Activated CD4-positive, alpha-beta T cell treated with anti-CD3 and anti-CD28 coated beads, Interleukin-2, amount 10 ng/mL, durations not matched to agents 24 days and 14 days (primary cell): ENCODE results near the gene BAZ1A. TPM values are rescaled to one million over a fixed set of nuclear protein-coding genes. Genes with fewer than 3 reads are reported as not detected.
"Not testable (repeated sequence)": the region's sequence is repeated elsewhere in the genome, so short reads cannot be mapped to it uniquely, and the experiment has no call there.

Experiments
- DNase-seq: peaks from one replicate; pipeline ENCODE4 v3.0.0; 2022
- H3K27ac Mint-ChIP-seq: one replicate; pipeline ENCODE4 v1.8.0; 2022; ENCODE audit warnings: mild to moderate bottlenecking, mixed read lengths
- H3K27me3 Mint-ChIP-seq: one replicate; pipeline ENCODE4 v1.8.0; 2022; ENCODE audit warnings: mixed read lengths
- H3K36me3 Mint-ChIP-seq: one replicate; pipeline ENCODE4 v1.8.0; 2022; ENCODE audit warnings: low read depth, mild to moderate bottlenecking, mixed read lengths
- H3K4me1 Mint-ChIP-seq: one replicate; pipeline ENCODE4 v1.8.0; 2021; ENCODE audit warnings: mixed read lengths
- H3K4me3 Mint-ChIP-seq: one replicate; pipeline ENCODE4 v1.8.0; 2022; ENCODE audit warnings: mild to moderate bottlenecking, moderate library complexity, mixed read lengths
- H3K9me3 Mint-ChIP-seq: one replicate; pipeline ENCODE4 v1.8.0; 2021; ENCODE audit warnings: mixed read lengths
- intact Hi-C: fragments of 100-400 bp; cut with micrococcal nuclease; formaldehyde crosslinking; loops from one replicate; pipeline ENCODE4 v1.15.1; 2023
- total RNA-seq: library from RNA; stranded (reverse); gene quantifications from 2 replicates; pipeline ENCODE4 v1.2.3, GENCODE V29; 2022

The BAZ1A gene
- total RNA-seq, 1 donor from 2014 or later: 89.7 TPM

- intact Hi-C loops: no loop called here
- Mint-ChIP-seq H3K4me3 (no peak overlapping the region), H3K36me3 (peaks cover 27% of the 10 kb centered on the region), H3K27me3 (no peaks in the 10 kb centered on the region), H3K27ac (no peak overlapping the region), H3K4me1 (peaks cover 22% of the 10 kb centered on the region), H3K9me3 (no peaks in the 10 kb centered on the region)
- DNase-seq: no peak
Observed at GRCh38 chr14:34835312-34835711, 39.8 kb downstream of the BAZ1A start.

- peaks cover 31% of the 10 kb centered on the region for H3K4me1 Mint-ChIP-seq
- H3K27me3 Mint-ChIP-seq: no peaks in the 10 kb centered on the region
- peaks cover 31% of the 10 kb centered on the region for H3K36me3 Mint-ChIP-seq
- no peaks in the 10 kb centered on the region for H3K9me3 Mint-ChIP-seq
- DNase-seq: no peak
- intact Hi-C loops: no loop called here
- no peak overlapping the region for H3K4me3 Mint-ChIP-seq
- peak overlapping the region; percentile 1 for H3K27ac Mint-ChIP-seq
Observed at GRCh38 chr14:34833549-34834523, 41.3 kb downstream of the BAZ1A start.

DNA sequence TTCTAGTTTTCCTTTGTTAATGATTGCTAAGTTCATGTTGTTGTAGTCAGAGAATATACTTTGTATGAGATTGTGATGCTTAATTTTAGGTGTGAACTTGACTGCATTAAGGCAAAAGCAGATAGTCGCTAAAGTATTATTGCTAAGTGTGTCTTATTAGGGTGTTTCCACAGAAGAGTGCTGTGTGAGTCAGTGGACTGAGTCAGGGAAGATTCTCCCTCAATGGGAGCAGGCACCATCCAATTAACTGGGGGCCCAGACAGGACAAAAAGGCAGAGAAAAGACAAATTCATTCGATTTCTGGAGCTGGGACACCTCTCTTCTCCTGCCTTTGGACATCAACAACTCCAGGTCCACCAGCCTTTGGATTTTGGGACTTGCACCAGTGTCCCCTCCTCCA, 48.5 kb downstream of the BAZ1A start:
- Mint-ChIP-seq H3K27ac (peak overlapping the region; percentile 23), H3K4me1 (peaks cover 28% of the 10 kb centered on the region), H3K36me3 (peaks cover 51% of the 10 kb centered on the region)

GRCh38 chr14:34824826-34825225, 50.3 kb downstream of the BAZ1A start:
- DNase-seq: no peak
- H3K27ac Mint-ChIP-seq: no peak overlapping the region
- H3K36me3 Mint-ChIP-seq: peaks cover 59% of the 10 kb centered on the region
- peaks cover 24% of the 10 kb centered on the region for H3K4me1 Mint-ChIP-seq
- no peak overlapping the region for H3K4me3 Mint-ChIP-seq
- H3K9me3 Mint-ChIP-seq: peaks cover 3% of the 10 kb centered on the region
- no peaks in the 10 kb centered on the region for H3K27me3 Mint-ChIP-seq
- intact Hi-C loops: no loop called here

More for the DNA sequence above, 48.5 kb downstream of the BAZ1A start:
- H3K9me3 Mint-ChIP-seq: peaks cover 3% of the 10 kb centered on the region
- no peak overlapping the region for H3K4me3 Mint-ChIP-seq
- no peak for DNase-seq
- intact Hi-C loops: no loop called here
- no peaks in the 10 kb centered on the region for H3K27me3 Mint-ChIP-seq

GRCh38 chr14:34824256-34824655, 50.9 kb downstream of the BAZ1A start:
- no peak overlapping the region for H3K4me3 Mint-ChIP-seq
- no peak overlapping the region for H3K27ac Mint-ChIP-seq
- no peak for DNase-seq
- H3K36me3 Mint-ChIP-seq: peaks cover 59% of the 10 kb centered on the region
- no peaks in the 10 kb centered on the region for H3K27me3 Mint-ChIP-seq
- H3K4me1 Mint-ChIP-seq: peaks cover 19% of the 10 kb centered on the region
- intact Hi-C loops: no loop called here
- H3K9me3 Mint-ChIP-seq: peaks cover 3% of the 10 kb centered on the region

GRCh38 chr14:34817768-34818167, 57.4 kb downstream of the BAZ1A start:
- H3K36me3 Mint-ChIP-seq: peaks cover 45% of the 10 kb centered on the region
- H3K9me3 Mint-ChIP-seq: no peaks in the 10 kb centered on the region
- H3K4me3 Mint-ChIP-seq: no peak overlapping the region
- H3K27me3 Mint-ChIP-seq: no peaks in the 10 kb centered on the region
- peaks cover 4% of the 10 kb centered on the region for H3K4me1 Mint-ChIP-seq
- H3K27ac Mint-ChIP-seq: no peak overlapping the region
- intact Hi-C loops: no loop called here
- no peak for DNase-seq

DNA sequence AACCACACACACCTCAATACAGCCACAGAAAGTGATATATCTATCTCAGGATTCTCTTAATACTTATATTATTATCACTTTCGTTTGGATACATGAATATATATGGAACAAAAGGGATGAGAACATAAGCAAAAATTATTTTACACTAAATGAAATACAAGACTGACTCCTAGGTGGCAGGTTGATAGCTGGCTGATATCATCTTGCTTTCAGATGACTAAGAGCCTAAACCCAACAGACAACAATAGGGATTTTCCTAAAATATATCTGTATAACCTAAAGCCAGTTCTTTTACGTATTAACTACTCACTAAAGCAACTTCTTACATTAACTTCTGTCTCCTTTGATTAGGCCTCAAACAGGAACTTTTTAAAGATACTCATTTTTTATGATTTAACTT, 65.1 kb downstream of the BAZ1A start:
- intact Hi-C loops: loop anchor here (5.0 kb wide), 1 partner anchor 62 kb away; no protein-coding TSS in a partner anchor
- Mint-ChIP-seq H3K4me3 (no peak overlapping the region), H3K4me1 (peaks cover 14% of the 10 kb centered on the region), H3K9me3 (peaks cover 8% of the 10 kb centered on the region), H3K27ac (no peak overlapping the region), H3K27me3 (no peaks in the 10 kb centered on the region), H3K36me3 (peaks cover 48% of the 10 kb centered on the region)
- DNase-seq: no peak

DNA sequence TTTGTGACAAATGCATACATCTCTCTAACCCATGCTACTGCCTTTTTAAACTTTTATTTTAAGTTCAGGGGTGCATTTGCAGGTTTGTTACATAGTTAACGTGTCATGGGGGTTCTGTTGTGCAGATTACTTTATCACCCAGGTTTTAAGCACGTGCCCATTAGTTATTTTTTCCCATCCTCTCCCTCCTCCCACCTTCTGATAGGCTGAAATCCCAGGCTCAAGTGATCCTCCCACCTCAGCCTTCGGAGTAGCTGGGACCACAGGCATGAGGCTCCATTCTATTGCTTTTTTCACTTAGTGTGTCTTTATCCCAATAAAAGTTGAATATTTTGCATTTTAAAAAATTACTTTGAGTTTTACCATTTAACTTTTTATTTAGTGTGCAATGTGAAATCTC, 68.9 kb downstream of the BAZ1A start:
- no peak for DNase-seq
- Mint-ChIP-seq H3K27me3 (no peaks in the 10 kb centered on the region), H3K36me3 (peaks cover 64% of the 10 kb centered on the region), H3K27ac (no peak overlapping the region), H3K4me3 (no peak overlapping the region), H3K9me3 (peaks cover 12% of the 10 kb centered on the region), H3K4me1 (peaks cover 6% of the 10 kb centered on the region)
- intact Hi-C loops: no loop called here

DNA sequence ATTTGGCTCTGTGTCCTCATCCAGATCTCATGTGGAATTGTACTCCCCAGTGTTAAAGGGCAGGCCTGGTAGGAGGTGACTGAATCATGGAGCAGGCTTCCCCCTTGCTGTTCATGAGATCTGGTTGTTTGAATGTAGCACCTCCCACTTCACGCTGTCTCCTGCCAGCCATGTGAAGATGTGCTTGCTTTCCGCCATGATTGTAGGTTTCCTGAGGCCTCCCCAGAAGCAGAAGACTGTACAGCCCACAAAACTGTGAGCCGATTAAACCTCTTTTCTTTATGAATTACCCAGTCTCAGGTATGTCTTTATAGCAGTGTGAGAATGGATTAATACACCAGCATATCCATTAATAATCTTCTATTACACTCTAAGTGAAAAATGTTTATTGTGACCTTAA, 70.2 kb downstream of the BAZ1A start:
- Mint-ChIP-seq H3K27ac (no peak overlapping the region), H3K4me1 (peaks cover 6% of the 10 kb centered on the region), H3K9me3 (peaks cover 12% of the 10 kb centered on the region), H3K27me3 (no peaks in the 10 kb centered on the region), H3K36me3 (peaks cover 71% of the 10 kb centered on the region), H3K4me3 (no peak overlapping the region)
- intact Hi-C loops: no loop called here
- DNase-seq: no peak

GRCh38 chr14:34798861-34799260, 76.3 kb downstream of the BAZ1A start:
- peaks cover 58% of the 10 kb centered on the region for H3K36me3 Mint-ChIP-seq
- DNase-seq, H3K4me1 Mint-ChIP-seq, H3K27ac Mint-ChIP-seq, H3K4me3 Mint-ChIP-seq, H3K27me3 Mint-ChIP-seq, H3K9me3 Mint-ChIP-seq, intact Hi-C loops: not testable (repeated sequence)

DNA sequence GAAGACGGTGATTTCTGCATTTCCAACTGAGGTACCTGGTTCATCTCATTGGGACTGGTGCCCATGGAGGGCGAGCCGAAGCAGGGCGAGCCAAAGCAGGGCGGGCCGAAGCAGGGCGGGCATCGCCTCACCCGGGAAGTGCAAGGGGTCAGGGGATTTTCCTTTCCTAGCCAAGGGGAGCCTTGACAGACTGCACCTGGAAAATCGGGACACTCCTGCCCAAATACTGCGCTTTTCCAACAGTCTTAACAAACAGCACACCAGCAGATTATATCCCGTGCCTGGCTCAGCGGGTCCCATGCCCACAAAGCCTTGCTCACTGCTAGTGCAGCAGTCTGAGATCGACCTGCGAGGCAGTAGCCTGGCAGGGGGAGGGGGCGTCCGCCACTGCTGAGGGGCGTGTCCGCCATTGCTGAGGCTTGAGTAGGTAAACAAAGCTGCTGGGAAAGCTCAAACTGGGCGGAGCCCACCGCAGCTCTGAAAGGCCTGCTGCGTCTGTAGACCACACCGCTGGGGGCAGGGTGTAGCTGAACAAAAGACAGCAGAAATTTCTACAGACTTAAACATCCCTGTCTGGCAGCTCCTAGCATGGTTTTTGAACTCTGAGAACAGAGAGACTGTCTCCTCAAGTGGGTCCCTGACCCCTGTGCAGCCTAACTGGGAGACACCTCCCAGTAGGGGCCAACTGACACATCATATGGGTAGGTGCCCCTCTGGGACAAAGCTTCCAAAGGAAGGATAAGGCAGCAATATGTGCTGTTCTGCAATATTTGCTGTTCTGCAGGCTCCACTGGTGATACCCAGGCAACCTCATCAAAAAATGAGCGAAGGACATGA, 77.2 kb downstream of the BAZ1A start:
- Mint-ChIP-seq H3K4me3 (no peak overlapping the region), H3K4me1 (peaks cover 2% of the 10 kb centered on the region), H3K9me3 (no peaks in the 10 kb centered on the region)

DNA sequence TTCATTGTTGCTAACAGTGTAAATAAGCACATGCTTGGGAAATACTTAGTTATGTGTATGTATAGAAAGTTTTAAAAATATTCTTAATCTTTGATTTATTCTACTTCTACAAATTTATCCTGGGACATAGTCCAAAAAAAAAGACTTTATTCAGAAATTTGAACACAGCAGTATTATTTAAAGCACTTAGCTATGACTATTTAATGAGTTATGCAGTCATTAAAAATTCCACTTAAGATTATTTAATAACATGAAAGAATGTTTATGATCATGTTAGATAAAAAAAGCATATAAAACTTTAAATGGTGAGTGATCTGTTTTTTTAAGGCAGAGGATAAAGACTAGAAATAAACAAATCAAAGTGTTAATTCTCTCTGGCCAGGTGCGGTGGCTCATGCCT, 78.3 kb downstream of the BAZ1A start:
- no peak for DNase-seq
- intact Hi-C loops: no loop called here
- H3K4me3 Mint-ChIP-seq: no peak overlapping the region
- H3K4me1 Mint-ChIP-seq: no peaks in the 10 kb centered on the region
- no peaks in the 10 kb centered on the region for H3K27me3 Mint-ChIP-seq
- H3K27ac Mint-ChIP-seq: no peak overlapping the region
- H3K9me3 Mint-ChIP-seq: no peaks in the 10 kb centered on the region
- H3K36me3 Mint-ChIP-seq: peaks cover 50% of the 10 kb centered on the region

More for the DNA sequence above, 77.2 kb downstream of the BAZ1A start:
- Mint-ChIP-seq H3K27ac (no peak overlapping the region), H3K27me3 (no peaks in the 10 kb centered on the region), H3K36me3 (peaks cover 56% of the 10 kb centered on the region)
- no peak for DNase-seq
- intact Hi-C loops: no loop called here

DNA sequence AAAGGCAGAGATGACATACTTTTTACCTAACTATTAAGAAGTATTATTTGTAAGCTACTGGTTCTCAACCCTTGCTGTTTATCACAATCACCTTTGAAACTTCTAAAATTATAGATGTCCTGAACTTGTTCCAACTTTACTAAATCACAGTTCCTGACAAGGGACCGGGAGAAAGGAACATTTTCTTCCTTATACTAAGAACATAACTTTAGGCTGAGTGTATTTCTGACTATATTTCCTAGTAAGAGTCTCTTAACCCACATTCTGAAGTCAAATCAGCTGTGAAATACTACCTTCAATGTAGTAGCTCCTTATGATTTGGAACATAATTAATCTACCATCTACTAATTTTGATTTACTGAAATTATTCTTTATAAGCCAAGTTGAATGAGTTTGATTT, 80.2 kb downstream of the BAZ1A start:
- no peak overlapping the region for H3K4me3 Mint-ChIP-seq
- no peaks in the 10 kb centered on the region for H3K9me3 Mint-ChIP-seq
- no peaks in the 10 kb centered on the region for H3K4me1 Mint-ChIP-seq
- peaks cover 50% of the 10 kb centered on the region for H3K36me3 Mint-ChIP-seq
- no peak for DNase-seq
- H3K27me3 Mint-ChIP-seq: no peaks in the 10 kb centered on the region
- H3K27ac Mint-ChIP-seq: no peak overlapping the region
- intact Hi-C loops: no loop called here

DNA sequence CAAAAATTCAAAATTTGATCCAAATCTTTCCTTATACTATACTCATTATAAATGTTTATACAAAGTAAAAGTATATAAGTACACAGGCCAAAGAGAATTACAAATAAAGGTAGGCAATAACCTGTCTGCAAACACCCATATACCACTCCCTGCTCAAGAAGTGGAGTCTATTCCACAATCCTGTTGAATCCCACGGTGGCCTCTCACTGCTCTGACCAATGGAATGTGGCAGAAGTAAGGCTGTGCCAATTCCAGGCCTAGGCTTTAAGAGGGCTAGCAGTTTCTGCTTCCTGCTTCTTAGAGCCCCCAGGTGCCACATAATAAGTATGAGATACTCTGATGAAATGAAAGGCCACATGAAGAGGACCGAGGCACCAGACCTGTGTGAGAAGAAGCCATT, 80.9 kb downstream of the BAZ1A start:
- intact Hi-C loops: no loop called here
- Mint-ChIP-seq H3K9me3 (no peaks in the 10 kb centered on the region), H3K4me3 (no peak overlapping the region), H3K27ac (peak overlapping the region; percentile 39), H3K27me3 (no peaks in the 10 kb centered on the region), H3K36me3 (peaks cover 49% of the 10 kb centered on the region), H3K4me1 (no peaks in the 10 kb centered on the region)
- no peak for DNase-seq
